ENCODE data around the gene ACTN4. TPM values are rescaled to one million over a fixed set of nuclear protein-coding genes. Genes with fewer than 3 reads are reported as not detected.

Gene ACTN4
- total RNA-seq, 1 donor from 2014 or later: 975 TPM

- Mint-ChIP-seq H3K4me1 (ENCODE audit: low read depth, unreplicated experiment) (peaks cover 14% of the 10 kb centered on the region), H3K9me3 (ENCODE audit: unreplicated experiment) (peaks cover 9% of the 10 kb centered on the region), H3K27me3 (ENCODE audit: unreplicated experiment) (peaks cover 17% of the 10 kb centered on the region), H3K4me3 (ENCODE audit: unreplicated experiment) (no peak overlapping the region), H3K36me3 (ENCODE audit: unreplicated experiment) (no peaks in the 10 kb centered on the region), H3K27ac (ENCODE audit: unreplicated experiment) (peak overlapping the region; percentile 62)
- peak; percentile 92 for DNase-seq
- peak; percentile 87 for TF ChIP-seq CTCF (IDR thresholded peaks at IDR 0.05; ENCODE audit: partially characterized antibody, unreplicated experiment)
Observed at GRCh38 chr19:38729653-38730469, 82.4 kb downstream of the ACTN4 start.

GRCh38 chr19:38730470-38730730, 83.0 kb downstream of the ACTN4 start:
- Mint-ChIP-seq H3K27ac (ENCODE audit: unreplicated experiment) (peak overlapping the region; percentile 21), H3K27me3 (ENCODE audit: unreplicated experiment) (peaks cover 17% of the 10 kb centered on the region), H3K36me3 (ENCODE audit: unreplicated experiment) (no peaks in the 10 kb centered on the region), H3K9me3 (ENCODE audit: unreplicated experiment) (peaks cover 9% of the 10 kb centered on the region), H3K4me1 (ENCODE audit: low read depth, unreplicated experiment) (peaks cover 14% of the 10 kb centered on the region), H3K4me3 (ENCODE audit: unreplicated experiment) (no peak overlapping the region)
- DNase-seq: no peak
- no peak for TF ChIP-seq CTCF (IDR thresholded peaks at IDR 0.05; ENCODE audit: partially characterized antibody, unreplicated experiment)

- peaks cover 14% of the 10 kb centered on the region for H3K4me1 Mint-ChIP-seq (ENCODE audit: low read depth, unreplicated experiment)
- no peaks in the 10 kb centered on the region for H3K36me3 Mint-ChIP-seq (ENCODE audit: unreplicated experiment)
- DNase-seq: no peak
- peak overlapping the region; percentile 71 for H3K27ac Mint-ChIP-seq (ENCODE audit: unreplicated experiment)
- H3K27me3 Mint-ChIP-seq (ENCODE audit: unreplicated experiment): peaks cover 17% of the 10 kb centered on the region
- H3K4me3 Mint-ChIP-seq (ENCODE audit: unreplicated experiment): no peak overlapping the region
- H3K9me3 Mint-ChIP-seq (ENCODE audit: unreplicated experiment): peaks cover 9% of the 10 kb centered on the region
- no peak for TF ChIP-seq CTCF (IDR thresholded peaks at IDR 0.05; ENCODE audit: partially characterized antibody, unreplicated experiment)
Observed at GRCh38 chr19:38730731-38731589, 83.5 kb downstream of the ACTN4 start.

GRCh38 chr19:38731654-38732301, 84.3 kb downstream of the ACTN4 start:
- no peak for TF ChIP-seq CTCF (IDR thresholded peaks at IDR 0.05; ENCODE audit: partially characterized antibody, unreplicated experiment)
- Mint-ChIP-seq H3K36me3 (ENCODE audit: unreplicated experiment) (no peaks in the 10 kb centered on the region), H3K27me3 (ENCODE audit: unreplicated experiment) (peaks cover 15% of the 10 kb centered on the region), H3K9me3 (ENCODE audit: unreplicated experiment) (peaks cover 9% of the 10 kb centered on the region), H3K27ac (ENCODE audit: unreplicated experiment) (peak overlapping the region; percentile 71), H3K4me3 (ENCODE audit: unreplicated experiment) (no peak overlapping the region), H3K4me1 (ENCODE audit: low read depth, unreplicated experiment) (peaks cover 14% of the 10 kb centered on the region)
- DNase-seq: peak; percentile 13
